ENCODE results near the gene FAM3B.
"Not testable (repeated sequence)": the region's sequence is repeated elsewhere in the genome, so short reads cannot be mapped to it uniquely, and the experiment has no call there.

FAM3B gene

DNA sequence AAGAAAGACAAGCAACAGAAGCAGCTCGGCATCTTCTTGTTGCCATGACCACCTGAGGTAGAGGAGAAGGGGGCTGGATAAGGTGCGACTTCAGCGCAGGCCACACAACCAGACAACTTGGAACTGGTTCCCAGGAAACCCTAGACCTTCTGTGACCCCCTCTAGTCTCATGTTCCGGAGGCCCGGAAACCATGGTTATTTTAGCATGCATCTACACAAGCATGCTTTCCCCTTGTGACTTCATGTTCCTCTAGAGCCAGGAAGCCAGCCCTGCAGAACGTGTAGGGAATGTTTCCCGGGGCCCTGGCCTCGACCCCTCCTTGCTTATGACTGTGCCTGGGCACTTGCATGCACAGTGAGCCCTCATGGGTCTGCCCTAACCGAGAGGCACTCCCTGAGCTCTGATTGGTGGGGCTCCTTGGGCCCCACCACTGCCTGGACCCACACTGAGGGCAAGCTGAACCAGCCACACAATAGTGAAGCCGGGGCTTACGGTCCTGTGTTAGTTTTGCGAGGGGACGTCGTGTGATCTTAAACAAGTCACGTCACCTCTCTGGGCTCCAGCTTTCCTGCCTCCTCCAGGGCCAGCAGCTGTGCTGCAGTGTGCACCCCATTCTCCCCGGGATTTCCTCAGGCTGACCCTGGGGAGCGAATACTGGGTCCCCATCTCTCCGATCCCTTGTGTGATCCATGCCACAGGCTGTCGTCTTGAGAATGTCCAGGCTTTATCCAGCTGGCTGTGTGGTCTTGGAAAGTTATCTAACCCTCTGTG is 33.2 kb downstream of the FAM3B start:
- no peak for DNase-seq (ENCODE audit: low read depth, low spot score)

DNA sequence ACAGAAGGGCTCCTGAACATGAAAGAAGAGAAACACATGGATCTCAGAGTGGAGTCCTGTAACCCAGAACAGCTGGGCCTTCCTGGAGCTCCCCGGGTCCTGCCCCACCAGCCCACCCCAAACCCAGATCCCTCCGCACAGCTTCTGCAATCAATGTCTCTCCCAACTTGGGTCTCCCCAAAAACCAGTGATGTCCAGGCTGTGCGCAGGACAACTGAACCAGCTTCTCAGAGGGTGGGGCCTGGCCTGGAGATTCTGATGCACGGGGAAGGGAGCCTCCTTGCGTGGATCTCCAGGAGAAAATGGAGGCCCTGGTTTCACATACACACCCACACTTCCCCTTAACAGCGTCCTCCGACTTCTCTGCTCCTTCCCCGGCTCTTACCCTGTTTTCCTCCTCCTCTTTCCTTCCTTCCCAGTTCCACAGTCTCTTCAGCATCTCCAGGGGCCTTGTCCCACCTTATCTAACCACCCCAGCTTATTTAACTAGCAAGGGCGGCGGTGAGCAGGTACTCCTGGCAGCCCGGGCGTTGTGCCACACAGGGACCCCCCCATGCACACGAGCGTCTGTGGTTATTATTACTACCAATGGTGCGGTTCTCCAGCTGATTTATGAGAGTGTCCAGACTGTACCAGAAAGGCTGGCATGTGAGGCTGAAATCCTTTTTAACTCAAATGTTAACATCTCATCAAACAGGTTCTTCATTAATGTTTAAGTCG is 34.0 kb downstream of the FAM3B start:
- no peak for DNase-seq (ENCODE audit: low read depth, low spot score)

DNA sequence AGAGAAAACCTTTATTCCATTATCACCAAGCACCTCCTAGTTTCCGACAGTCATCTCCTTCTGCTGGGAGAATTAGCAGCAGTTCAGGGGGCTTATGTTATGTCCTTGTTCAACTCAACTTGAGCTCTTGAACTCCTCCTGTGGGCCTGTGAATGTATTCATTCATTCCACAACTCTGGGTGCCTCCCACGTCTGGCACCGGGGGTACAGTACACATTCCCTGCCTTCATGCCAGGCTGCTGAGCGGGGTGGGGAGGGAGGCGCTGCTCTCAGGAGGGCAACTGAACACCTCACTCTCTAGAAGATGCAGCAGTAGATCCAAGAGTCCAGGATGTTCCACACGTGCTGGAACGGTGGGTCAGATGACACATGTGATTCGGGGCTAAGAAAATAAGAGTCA is 40.9 kb downstream of the FAM3B start:
- no peak for DNase-seq (ENCODE audit: low read depth, low spot score)

DNA sequence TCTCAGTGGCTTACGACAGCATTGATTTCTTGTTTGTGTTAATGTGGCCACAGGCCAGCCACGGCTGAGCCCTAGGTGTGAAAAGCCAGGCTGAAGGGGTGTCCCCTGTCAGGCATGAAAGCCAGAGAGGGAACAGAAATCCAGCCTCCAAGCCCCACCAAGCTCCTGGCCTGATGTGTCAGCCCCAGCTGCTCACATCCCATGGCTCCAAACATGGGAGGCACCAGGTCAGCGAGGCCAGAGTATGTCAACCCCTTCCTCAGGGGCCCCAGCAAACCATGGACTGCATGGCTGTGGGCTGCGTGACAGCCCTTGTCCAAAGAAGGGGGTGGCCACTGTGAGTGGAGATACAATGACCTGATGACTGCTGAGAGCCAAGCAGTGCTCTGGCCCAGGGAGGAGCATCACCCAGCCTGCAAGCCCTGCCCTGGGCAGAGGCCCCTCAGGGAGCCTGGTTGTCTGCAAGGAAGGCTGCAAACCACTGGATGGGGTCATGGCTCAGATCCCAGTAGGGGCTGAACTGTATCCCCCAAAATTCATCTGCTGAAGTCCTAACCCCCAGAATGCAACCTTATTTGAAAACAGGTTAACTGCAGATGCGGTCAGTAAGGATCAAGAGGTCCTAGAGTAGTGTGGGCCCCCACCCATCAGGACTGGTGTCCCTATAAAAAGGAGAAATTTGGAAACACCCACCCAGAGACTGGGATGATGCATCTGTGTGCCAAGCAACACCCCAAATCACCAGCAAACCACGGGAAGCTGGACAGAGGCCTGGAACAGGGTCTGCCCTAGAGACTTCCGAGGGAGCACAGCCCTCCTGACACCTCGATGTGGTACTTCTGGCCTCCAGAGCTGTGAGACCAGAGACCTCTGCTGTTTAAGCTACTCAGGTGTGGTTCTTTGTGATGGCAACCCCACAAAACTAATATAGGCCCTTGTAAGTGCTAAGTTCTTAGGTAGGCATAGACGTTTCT is 41.9 kb downstream of the FAM3B start:
- no peak for DNase-seq (ENCODE audit: low read depth, low spot score)

DNA sequence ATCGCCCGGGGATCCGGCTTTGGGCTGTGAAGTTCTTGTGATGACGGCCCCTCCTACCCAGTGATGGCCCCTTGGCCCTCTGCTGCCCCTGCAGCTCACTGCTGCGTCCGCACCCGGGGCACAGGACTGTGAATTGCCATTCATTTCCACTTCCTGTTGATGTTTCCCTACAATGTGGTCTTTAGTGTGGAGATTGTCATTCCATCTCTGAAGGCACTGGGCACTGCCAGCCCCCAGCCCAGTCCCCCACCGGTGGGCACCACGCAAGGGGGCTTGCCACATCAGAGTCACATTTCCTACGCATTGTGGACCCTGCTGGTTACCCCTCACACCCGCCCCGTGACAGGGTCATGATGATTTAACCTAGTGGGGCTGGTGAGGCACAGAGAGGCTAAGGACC is 42.7 kb downstream of the FAM3B start:
- no peak for DNase-seq (ENCODE audit: low read depth, low spot score)

DNA sequence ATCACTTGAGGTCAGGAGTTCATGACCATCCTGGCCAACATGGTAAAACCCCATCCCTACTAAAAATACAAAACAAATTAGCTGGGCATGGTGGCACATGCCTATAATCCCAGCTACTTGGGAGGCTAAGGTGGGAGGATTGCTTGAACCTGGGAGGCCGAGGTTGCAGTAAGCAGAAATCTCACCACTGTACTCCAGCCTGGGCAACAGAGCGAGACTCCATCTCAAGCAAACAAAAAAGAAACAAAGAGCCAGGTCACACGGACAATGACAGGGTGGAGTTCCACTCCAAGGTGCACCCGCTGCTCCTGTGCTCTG is 43.1 kb downstream of the FAM3B start:
- DNase-seq (ENCODE audit: low read depth, low spot score) = not testable (repeated sequence)

DNA sequence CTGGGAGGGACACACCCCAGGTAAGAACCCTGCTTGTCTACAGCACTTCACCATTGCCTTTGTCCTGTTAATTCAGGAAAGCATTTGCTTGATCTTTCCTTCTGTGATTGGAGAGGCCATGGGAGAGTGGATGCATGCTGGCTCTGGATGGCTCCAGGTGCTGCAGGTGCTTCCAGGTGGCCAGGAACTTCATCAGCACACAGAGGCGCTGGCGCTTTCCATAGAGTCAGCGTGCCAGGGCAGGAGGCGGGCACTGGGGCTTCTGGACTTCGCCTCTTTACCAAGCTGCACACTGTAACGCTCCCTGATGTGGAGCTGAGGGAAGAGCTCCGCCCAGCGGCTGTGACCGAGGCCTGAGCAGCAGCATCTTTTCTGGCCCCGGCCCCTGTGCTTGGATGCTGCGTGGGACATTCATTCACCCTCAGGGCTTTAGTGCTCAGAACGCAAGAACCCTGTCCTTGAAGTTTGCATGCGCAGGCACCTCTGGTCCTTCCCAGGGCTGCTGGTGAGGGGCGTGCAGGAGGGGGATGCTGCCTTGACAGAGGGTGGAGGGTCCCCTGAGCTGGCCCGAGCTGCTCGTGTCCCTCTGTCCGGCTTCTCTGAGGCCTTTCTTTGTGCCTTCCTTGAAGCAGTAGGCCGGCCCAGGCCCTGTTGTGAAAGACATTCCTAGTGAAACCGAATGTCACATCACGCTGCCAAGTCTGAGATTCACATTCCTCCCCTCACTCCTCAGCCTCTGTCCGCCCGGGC is 43.6 kb downstream of the FAM3B start:
- DNase-seq (ENCODE audit: low read depth, low spot score) = no peak

DNA sequence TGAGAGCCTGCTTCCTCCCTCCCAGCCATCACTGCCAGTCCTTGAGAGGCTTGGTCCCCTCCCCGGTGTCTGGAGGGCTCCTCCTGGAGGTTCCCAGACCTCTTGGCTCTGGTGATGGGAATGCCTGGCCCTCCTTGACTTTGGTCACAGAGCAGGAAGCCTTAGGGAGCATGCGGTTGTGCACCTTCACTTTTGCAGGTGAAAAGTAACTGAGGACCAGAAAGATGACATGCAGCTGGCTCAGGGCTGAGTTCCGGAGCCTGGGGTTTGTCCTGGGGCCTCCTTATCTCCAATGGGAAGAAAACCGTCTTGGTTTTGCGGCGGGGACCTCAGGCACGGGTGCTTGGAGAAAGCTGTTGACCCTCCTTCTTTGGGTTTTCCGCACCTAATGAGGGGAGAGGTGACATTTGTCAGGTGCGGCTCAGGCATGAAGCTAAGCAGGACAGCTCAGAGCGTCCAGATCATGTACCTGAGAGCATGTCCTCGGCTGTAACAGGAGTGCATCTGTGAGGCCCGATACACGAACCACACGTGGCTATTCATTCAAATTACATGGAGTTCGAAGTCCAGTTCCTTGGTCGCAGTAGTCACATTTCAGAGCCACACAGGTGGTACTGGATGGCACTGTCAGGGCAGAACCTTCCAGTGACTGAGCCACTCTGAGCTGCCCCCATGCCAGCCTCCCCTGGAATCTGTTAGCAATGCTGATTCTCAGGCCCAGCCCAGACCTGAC is 44.6 kb downstream of the FAM3B start:
- DNase-seq (ENCODE audit: low read depth, low spot score) = no peak

DNA sequence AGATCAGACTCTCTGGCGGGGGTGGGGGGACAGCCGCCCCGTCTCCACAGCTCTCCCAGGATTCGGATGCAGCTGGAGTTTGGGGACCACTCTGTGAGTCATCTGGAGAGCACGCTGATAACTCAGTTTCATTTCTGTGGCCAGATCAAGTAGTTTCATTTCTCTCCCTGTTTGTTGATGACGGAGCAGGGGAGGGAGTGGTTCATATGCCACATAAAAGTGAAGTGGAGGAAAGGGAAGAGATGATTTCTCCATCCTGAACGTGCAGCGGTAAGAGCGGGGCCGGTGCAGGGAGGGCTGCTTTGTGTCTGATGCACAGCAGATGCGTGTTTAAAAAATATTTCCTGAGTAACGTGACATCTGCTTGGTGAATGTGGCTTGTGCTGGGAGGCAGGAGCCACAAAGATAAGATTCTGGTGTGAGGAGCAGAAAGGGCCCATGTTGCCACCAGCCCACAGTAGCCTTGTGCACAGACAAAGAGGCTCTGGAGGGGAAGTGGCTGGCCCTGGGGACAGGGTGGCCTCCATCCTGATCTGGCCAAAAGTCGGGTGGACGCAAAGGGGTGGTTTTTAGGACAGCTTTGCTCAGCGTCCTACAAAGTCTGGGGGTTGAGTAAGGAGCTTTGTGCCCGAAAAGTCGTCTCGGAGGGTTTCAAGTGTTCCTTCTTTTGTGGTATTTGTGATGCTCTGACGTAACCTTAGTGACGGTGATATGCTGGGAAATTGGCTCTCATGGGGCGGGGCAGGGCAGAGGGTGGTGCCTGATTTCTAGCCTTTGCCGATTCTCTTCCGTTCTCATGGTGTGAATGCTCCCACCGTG is 45.4 kb downstream of the FAM3B start, which contains the start of gene MX2:
Gene MX2 (plus strand): TSS at position 242 of the 819 bp plus-strand sequence. CDS start 14,880 bp downstream, outside the sequence.
- no peak for DNase-seq (ENCODE audit: low read depth, low spot score)

DNA sequence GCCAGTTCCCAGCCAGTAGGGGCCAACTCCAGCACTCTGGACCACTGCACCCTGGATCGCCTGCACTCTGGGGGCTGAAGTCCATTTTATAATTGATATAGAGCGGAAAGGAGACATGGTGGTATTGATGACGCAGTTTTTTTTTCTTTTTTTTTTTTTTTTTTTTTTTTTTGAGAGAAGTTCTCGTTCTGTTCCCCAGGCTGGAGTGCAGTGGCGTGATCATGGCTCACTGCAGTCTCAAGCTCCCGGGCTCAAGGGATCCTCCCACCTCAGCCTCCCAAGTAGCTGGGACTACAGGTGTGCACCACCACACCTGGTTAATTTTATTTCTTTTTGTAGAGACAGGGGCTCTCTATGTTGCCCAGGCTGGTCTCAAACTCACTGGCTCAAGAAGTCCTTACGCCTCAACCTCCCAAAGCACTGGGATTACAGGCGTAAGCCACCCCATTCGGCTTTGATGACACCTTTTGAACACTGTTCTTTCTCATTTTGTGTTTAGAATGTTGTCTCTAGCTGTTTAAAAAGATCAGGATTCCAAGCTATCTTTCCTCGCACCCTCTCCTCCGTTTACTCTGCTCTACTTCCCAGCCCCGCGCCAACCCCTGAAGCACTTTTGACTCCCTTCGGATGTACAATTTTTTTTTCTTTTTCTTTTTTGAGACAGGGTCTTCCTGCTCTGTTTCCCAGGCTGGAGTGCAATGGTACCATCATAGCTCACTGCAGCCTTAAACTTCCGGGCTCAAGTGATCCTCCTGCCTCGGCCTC is 46.2 kb downstream of the FAM3B start:
- no peak for DNase-seq (ENCODE audit: low read depth, low spot score)

DNA sequence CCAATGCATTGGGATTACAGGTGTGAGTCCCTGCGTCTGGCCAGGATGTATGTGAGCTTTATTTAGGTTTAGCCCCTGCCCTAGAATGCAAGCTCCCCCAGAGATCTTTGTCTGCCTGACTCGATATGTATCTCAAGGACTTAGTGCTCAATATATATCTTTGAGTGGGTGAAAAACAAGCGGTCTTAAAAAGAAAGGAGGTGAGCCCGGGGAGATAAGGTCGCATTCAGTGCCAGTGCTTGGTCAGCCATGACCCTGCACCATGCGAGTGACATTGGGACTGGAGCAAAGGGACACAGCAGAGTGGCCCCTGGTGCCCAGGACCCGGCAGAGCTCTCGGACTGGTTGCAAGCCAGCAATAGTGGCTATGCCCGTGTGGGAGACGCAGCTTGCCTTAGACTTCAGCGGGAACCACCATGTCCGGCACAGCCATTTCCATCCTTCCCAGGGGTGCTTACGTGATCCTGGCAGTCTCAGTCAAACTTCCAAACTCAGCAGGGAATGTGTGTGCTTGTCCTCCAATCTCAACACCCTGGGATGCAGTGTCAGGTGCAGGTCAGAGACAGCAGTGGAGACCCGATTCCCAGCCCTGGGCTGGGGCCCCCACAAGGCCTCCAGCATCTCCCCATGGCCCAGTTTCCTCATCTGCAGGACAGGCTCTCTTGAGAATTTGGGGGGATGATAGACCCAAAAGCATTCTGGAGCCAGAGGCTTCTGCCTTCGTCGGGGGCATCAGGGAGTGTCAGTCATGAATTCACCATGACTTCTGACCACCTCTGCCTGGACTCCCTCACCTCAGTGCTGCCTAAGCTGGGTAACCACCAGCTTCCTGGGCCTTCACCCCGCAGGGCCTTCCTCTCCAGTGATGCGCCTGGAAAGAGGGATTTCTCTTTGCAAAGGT is 47.0 kb downstream of the FAM3B start:
- no peak for DNase-seq (ENCODE audit: low read depth, low spot score)

DNA sequence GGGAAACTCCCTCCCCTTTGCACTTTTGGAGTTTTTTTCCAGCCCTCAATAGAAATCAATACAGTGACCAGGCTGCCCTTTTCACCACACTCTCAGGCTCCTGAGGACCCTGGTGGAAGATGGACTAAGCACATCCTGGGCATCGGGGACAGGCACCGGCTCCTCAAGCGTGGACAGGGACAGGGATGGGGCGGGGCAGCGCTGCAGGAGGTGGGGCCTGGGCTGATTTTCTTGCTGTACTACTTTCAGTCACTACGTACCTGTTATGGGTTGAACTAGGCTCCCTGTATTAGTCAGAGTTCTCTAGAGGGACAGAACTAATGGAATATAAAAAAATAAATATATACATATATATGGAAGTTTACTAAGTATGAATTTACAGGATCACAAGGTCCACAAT is 47.7 kb downstream of the FAM3B start:
- DNase-seq (ENCODE audit: low read depth, low spot score) = no peak

DNA sequence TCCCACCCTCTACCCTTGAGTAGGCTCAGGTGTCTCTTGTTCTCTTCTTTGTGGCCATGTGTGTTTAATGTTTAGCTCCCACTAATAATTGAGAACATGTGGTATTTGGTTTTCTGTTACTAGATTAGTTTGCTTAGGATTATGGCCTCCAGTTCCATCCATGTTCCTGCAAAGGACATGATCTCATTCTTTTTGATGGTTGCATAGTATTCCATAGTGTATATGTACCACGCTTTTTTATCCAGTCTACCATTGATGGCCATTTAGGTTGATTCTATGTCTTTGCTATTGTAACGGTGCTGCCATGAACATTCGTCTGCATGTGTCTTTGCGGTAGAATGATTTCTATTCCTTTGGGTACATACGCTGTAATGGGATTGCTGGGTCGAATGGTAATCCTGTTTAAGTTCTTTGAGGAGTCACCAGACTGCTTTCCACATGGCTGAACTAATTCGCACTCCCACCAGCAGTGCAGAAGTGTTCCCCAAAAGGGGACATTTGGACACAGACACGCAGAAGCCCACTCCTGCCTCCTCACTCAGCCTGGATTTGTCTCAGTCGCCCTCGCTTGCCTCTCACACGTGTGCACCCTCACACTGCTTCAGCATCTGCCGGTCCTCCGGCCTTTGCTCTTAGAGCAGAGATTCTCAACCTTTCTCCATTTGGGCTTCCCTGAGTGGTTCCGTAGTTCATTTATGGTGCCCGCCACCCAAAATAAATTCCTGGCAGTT is 48.9 kb downstream of the FAM3B start:
- DNase-seq (ENCODE audit: low read depth, low spot score) = no peak

DNA sequence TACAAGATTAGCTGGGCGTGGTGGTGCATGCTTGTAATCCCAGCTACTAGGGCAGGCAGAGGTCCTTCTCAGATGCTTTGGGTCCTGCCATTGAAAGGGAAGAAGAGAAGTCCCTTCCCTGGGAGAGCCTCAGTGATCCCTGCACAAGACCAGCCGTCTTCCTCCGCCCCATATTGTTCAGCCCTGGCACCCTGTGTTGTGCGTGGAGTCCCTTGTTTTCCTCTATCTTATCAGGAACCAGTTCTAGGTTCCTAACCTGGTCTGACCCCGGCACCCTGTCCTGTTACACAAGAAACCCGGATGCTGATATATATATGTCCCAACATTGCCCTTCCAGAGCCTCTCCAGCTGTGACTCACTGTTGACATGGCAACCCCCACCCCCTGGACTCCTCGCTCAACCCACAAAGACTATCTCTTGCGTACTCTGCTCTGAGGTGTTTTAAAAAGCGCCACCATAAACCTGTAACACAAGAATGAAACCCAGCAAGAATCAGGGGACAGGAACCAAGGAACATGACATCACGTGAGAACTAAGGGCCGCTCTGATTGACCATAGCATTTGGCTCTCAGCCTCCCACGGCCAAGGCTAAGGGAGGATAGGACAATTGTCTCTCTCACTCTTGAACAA is 50.0 kb downstream of the FAM3B start:
- no peak for DNase-seq (ENCODE audit: low read depth, low spot score)

DNA sequence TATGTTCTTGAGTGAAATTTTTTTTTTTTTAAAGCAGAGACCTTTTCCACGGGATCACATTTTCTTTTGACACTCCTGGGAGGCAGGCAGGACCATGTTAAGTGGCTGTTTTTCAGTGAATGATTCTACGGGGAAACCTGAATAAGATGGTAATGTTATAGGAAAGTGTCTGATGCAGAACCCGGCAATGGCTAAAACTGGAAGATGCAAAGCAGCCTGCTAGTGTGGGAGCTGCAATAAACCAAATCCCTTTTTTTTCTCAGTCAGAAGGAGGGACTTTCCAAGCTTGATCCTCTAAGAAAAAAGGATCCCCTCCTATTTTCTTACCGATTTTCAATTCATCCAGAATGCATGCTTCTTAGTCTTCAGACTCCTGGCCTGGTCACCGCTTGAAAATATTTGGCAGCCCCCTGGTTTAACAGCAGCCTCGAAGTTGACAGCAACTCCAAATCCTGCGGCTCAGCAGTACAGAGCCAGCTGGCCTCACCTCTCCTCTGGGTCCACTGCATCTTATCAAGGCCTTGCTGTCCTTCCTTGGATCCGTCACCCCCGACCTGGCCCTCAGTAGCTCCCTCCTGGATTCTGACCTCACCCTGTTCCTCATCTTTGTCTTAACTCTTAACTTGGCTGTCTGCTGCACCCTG is 50.8 kb downstream of the FAM3B start:
- DNase-seq (ENCODE audit: low read depth, low spot score) = no peak

All from brain pericyte (primary cell).